HG02623 (cell line): Measurements from ENCODE around the gene PIEZO2.
"Not testable (repeated sequence)": the region's sequence is repeated elsewhere in the genome, so short reads cannot be mapped to it uniquely, and the experiment has no call there.

ENCODE experiments used
- ATAC-seq: cut with Tn5 transposase; IDR thresholded peaks from one replicate; pipeline ENCODE4 v1.9.1; 2021; ENCODE audit warnings: moderate library complexity; ENCODE audit not compliant: unreplicated experiment

The PIEZO2 gene

GRCh38 chr18:10659000-10659399 is 490.4 kb downstream of the PIEZO2 start:
- no peak for ATAC-seq

GRCh38 chr18:10644003-10644402 is 505.4 kb downstream of the PIEZO2 start:
- ATAC-seq: not testable (repeated sequence)

GRCh38 chr18:10642915-10643524 is 506.3 kb downstream of the PIEZO2 start:
- ATAC-seq: not testable (repeated sequence)

GRCh38 chr18:10638539-10638885 is 510.9 kb downstream of the PIEZO2 start:
- ATAC-seq: not testable (repeated sequence)

- not testable (repeated sequence) for ATAC-seq
These were observed 511.4 kb downstream of the PIEZO2 start for GRCh38 chr18:10637858-10638538.

GRCh38 chr18:10629076-10629475 is 520.3 kb downstream of the PIEZO2 start:
- peak; percentile 97 for ATAC-seq

GRCh38 chr18:10626606-10627213 is 522.7 kb downstream of the PIEZO2 start:
- not testable (repeated sequence) for ATAC-seq

GRCh38 chr18:10623606-10624005 is 525.8 kb downstream of the PIEZO2 start:
- not testable (repeated sequence) for ATAC-seq

- ATAC-seq: not testable (repeated sequence)
These were observed 526.4 kb downstream of the PIEZO2 start for GRCh38 chr18:10622982-10623381.

GRCh38 chr18:10620670-10621329 is 528.6 kb downstream of the PIEZO2 start:
- not testable (repeated sequence) for ATAC-seq
